Esophagus muscularis mucosa (tissue), 4 donors: ENCODE data around the gene GLT6D1. TPM values are rescaled to one million over a fixed set of nuclear protein-coding genes. Genes with fewer than 3 reads are reported as not detected.

Experiments used
- DNase-seq: peaks from one replicate; pipeline ENCODE4 v3.0.0-alpha.2; 2017; ENCODE audit errors: extremely low spot score
- H3K27ac ChIP-seq, 4 donors: fragments of 200-600 bp; sonication (generic); replicated peaks in 1 of 4; 1 replicate in 3 of 4; 2 replicates in 1 of 4; pipeline ENCODE4 v1.5.1; 2016 to 2019; ENCODE audit warnings: mild to moderate bottlenecking in 1 of 4
- H3K27me3 ChIP-seq, 4 donors: fragments of 200-600 bp; sonication (generic); one replicate each; pipeline versions ENCODE4 v1.5.1 to v1.6.0; 2016 to 2019
- H3K36me3 ChIP-seq, 4 donors: fragments of 200-600 bp; sonication (generic); one replicate each; pipeline ENCODE4 v1.5.1; 2016 to 2019
- H3K4me1 ChIP-seq, 4 donors: fragments of 200-600 bp; sonication (generic); one replicate each; pipeline ENCODE4 v1.5.1; 2016 to 2019
- H3K4me3 ChIP-seq, 4 donors: fragments of 200-600 bp; sonication (generic); 1 replicate in 2 of 4; 2 replicates in 2 of 4; pipeline ENCODE4 v1.5.1; 2016 to 2019; ENCODE audit warnings: mild to moderate bottlenecking in 4 of 4, moderate library complexity in 1 of 4
- H3K9me3 ChIP-seq, 4 donors: fragments of 200-600 bp; sonication (generic); 1 replicate in 3 of 4; 2 replicates in 1 of 4; pipeline ENCODE4 v1.5.1; 2016 to 2019
- CTCF ChIP-seq, 3 experiments: fragments of 200-600 bp in 2 of 3; fragments of 450-650 bp in 1 of 3; sonication (generic) in 2 of 3; IDR thresholded peaks; one replicate each; pipeline ENCODE4 v1.5.1; 2017 to 2019; ENCODE audit warnings: antibody characterized with exemption in 3 of 3, mild to moderate bottlenecking in 2 of 3, moderate library complexity in 1 of 3
- EP300 ChIP-seq: sonication (generic); formaldehyde crosslinking; IDR thresholded peaks from one replicate; pipeline ENCODE4 v1.6.1; 2017; ENCODE audit warnings: antibody characterized with exemption
- POLR2A ChIP-seq: fragments of 450-650 bp; IDR thresholded peaks from one replicate; pipeline ENCODE4 v1.6.1; 2017; ENCODE audit warnings: antibody characterized with exemption, moderate library complexity, mild to moderate bottlenecking, low read depth
- POLR2AphosphoS5 ChIP-seq, 2 donors: sonication (generic); formaldehyde crosslinking; IDR thresholded peaks; one replicate each; pipeline ENCODE4 v1.6.1; 2017; ENCODE audit warnings: antibody characterized with exemption in 2 of 2
- WGBS: methylation state at CpG from one replicate; pipeline ENCODE4 v1.1.5; 2018; 5-methylcytosine and 5-hydroxymethylcytosine counted together
- intact Hi-C: fragments of 100-400 bp; cut with DNase I; formaldehyde crosslinking; loops from one replicate; pipeline ENCODE4 v1.15.1; 2023
- total RNA-seq, 4 donors: library from RNA; depleted of rRNA; stranded (reverse); fragments of >200 nt; gene quantifications; one replicate each; pipeline versions ENCODE4 v1.1.0 to v1.2.1, GENCODE V29; 2016

Gene GLT6D1
- total RNA-seq, 4 donors from 2014 or later, result not detected

- no peaks in the 10 kb centered on the region for H3K4me1 ChIP-seq
- intact Hi-C loops, result no loop called here
- WGBS, result 61% methylated on average over 24 of the region's 31 CpGs
These were observed 23.4 kb downstream of the GLT6D1 start for GRCh38 chr9:135615666-135616618.

GRCh38 chr9:135614821-135615665 is 24.3 kb downstream of the GLT6D1 start:
- TF ChIP-seq CTCF (IDR thresholded peaks at IDR 0.05), result no peak
- no peak for TF ChIP-seq POLR2AphosphoS5 (IDR thresholded peaks at IDR 0.05)
- no peak for TF ChIP-seq EP300
- TF ChIP-seq POLR2A, result no peak
- Histone ChIP-seq H3K4me3 (no peak overlapping the region), H3K27ac (no peak overlapping the region), H3K4me1 (no peaks in the 10 kb centered on the region), H3K9me3 (no peaks in the 10 kb centered on the region), H3K36me3 (no peaks in the 10 kb centered on the region), H3K27me3 (peaks cover 0 to 91% (median 0%) of the 10 kb centered on the region in 4 donors)
- DNase-seq, result peak; percentile 89
- intact Hi-C loops, result no loop called here
- 78% methylated on average over 9 of the region's 29 CpGs for WGBS

More at GRCh38 chr9:135615666-135616618, 23.4 kb downstream of the GLT6D1 start:
- Histone ChIP-seq H3K4me3 (no peak overlapping the region), H3K27me3 (peaks cover 0 to 85% (median 0%) of the 10 kb centered on the region in 4 donors), H3K27ac (no peak overlapping the region), H3K9me3 (no peaks in the 10 kb centered on the region), H3K36me3 (no peaks in the 10 kb centered on the region)
- TF ChIP-seq POLR2AphosphoS5 (IDR thresholded peaks at IDR 0.05) (no peak), EP300 (no peak)
- peak; percentile 86 for DNase-seq

GRCh38 chr9:135613946-135614805 is 25.2 kb downstream of the GLT6D1 start:
- WGBS, result 78% methylated on average over 13 of the region's 34 CpGs
- H3K9me3 ChIP-seq, result no peaks in the 10 kb centered on the region
- H3K36me3 ChIP-seq, result no peaks in the 10 kb centered on the region
- H3K4me3 ChIP-seq, result no peak overlapping the region
- H3K27me3 ChIP-seq, result peaks cover 0 to 90% (median 0%) of the 10 kb centered on the region in 4 donors
- intact Hi-C loops, result no loop called here
- H3K27ac ChIP-seq, result no peak overlapping the region
- peak; percentile 62 for DNase-seq
- H3K4me1 ChIP-seq, result no peaks in the 10 kb centered on the region
- no peak for TF ChIP-seq CTCF (IDR thresholded peaks at IDR 0.05)
- TF ChIP-seq EP300, result no peak
- no peak for TF ChIP-seq POLR2AphosphoS5 (IDR thresholded peaks at IDR 0.05)
- TF ChIP-seq POLR2A, result no peak

GRCh38 chr9:135612981-135613910 is 26.1 kb downstream of the GLT6D1 start:
- no peaks in the 10 kb centered on the region for H3K9me3 ChIP-seq
- intact Hi-C loops, result no loop called here
- H3K4me1 ChIP-seq, result no peaks in the 10 kb centered on the region
- DNase-seq, result peak; percentile 90
- H3K27ac ChIP-seq, result no peak overlapping the region
- H3K27me3 ChIP-seq, result peaks cover 0 to 90% (median 0%) of the 10 kb centered on the region in 4 donors
- no peak overlapping the region for H3K4me3 ChIP-seq
- TF ChIP-seq EP300 (no peak), CTCF (IDR thresholded peaks at IDR 0.05) (no peak), POLR2AphosphoS5 (IDR thresholded peaks at IDR 0.05) (no peak), POLR2A (no peak)
- H3K36me3 ChIP-seq, result no peaks in the 10 kb centered on the region
- 70% methylated on average over 21 of the region's 24 CpGs for WGBS
